ENCODE measurements around the gene TRPM8. TPM values are rescaled to one million over a fixed set of nuclear protein-coding genes. Genes with fewer than 3 reads are reported as not detected.

Gene TRPM8
- polyA plus RNA-seq, 1 donor (not counting 4 experiments of a cell fraction or from before 2014, with no cell fraction given): 0.04 TPM

- dilution Hi-C loops (cut with MboI; ENCODE audit: extremely low pct_ligation_motif_present, low sequenced_read_pairs): no loop called here
- Histone ChIP-seq H3K4me2 (ENCODE audit: control insufficient read depth, extremely low read depth, insufficient read depth, low read depth, low read length) (no peak overlapping the region), H2AFZ (ENCODE audit: control insufficient read depth, low read length) (no peak overlapping the region), H3K9ac (ENCODE audit: control insufficient read depth, extremely low read depth, insufficient read depth, low read length) (no peak overlapping the region), H4K20me1 (ENCODE audit: control insufficient read depth, extremely low read depth, insufficient read depth, low read length) (no peaks in the 10 kb centered on the region), H3K36me3 (ENCODE audit: control insufficient read depth in 2 of 2, extremely low read depth in 1 of 2, insufficient read depth in 2 of 2, low read length in 2 of 2) (no peaks in the 10 kb centered on the region), H3K9me3 (ENCODE audit: control insufficient read depth, low read depth, low read length) (no peaks in the 10 kb centered on the region), H3K4me1 (ENCODE audit: control insufficient read depth, extremely low read depth, insufficient read depth, low read length) (no peaks in the 10 kb centered on the region), H3K27me3 (ENCODE audit: control insufficient read depth, extremely low read depth, insufficient read depth, low read length) (no peaks in the 10 kb centered on the region), H3K27ac (ENCODE audit: control insufficient read depth, insufficient read depth, low read length) (no peak overlapping the region), H3K9me1 (ENCODE audit: control insufficient read depth, extremely low read depth, insufficient read depth, low read length) (no peaks in the 10 kb centered on the region), H3K79me2 (ENCODE audit: control insufficient read depth, insufficient read depth, low read length) (no peaks in the 10 kb centered on the region), H3K4me3 (ENCODE audit: control insufficient read depth in 2 of 3, extremely low read depth in 1 of 3, insufficient read depth in 2 of 3, low read depth in 1 of 3, low read length in 3 of 3) (no peak overlapping the region)
- no peak for DNase-seq (ENCODE audit: low read depth, low spot score)
- TF ChIP-seq EZH2 (IDR thresholded peaks at IDR 0.05; ENCODE audit: low read length) (no peak), CTCF (optimal IDR thresholded peaks at IDR 0.05 in 1 of 3, IDR thresholded peaks at IDR 0.05 in 1 of 3, conservative IDR thresholded peaks at IDR 0.05 in 1 of 3; ENCODE audit: extremely low read depth in 1 of 3, insufficient read depth in 2 of 3, low read length in 3 of 3) (no peak)
- no peak for FAIRE-seq
These were observed 72.2 kb downstream of the TRPM8 start for GRCh38 chr2:233989221-233989858.

GRCh38 chr2:233990261-233990798 is 73.2 kb downstream of the TRPM8 start:
- dilution Hi-C loops (cut with MboI; ENCODE audit: extremely low pct_ligation_motif_present, low sequenced_read_pairs): no loop called here

More at GRCh38 chr2:233990261-233990798, 73.2 kb downstream of the TRPM8 start:
- H3K9me3 ChIP-seq (ENCODE audit: control insufficient read depth, low read depth, low read length): no peaks in the 10 kb centered on the region
- no peak overlapping the region for H2AFZ ChIP-seq (ENCODE audit: control insufficient read depth, low read length)
- DNase-seq (ENCODE audit: low read depth, low spot score) (no peak), FAIRE-seq (no peak)
- no peaks in the 10 kb centered on the region for H3K4me1 ChIP-seq (ENCODE audit: control insufficient read depth, extremely low read depth, insufficient read depth, low read length)
- H3K4me2 ChIP-seq (ENCODE audit: control insufficient read depth, extremely low read depth, insufficient read depth, low read depth, low read length): no peak overlapping the region
- H3K79me2 ChIP-seq (ENCODE audit: control insufficient read depth, insufficient read depth, low read length): no peaks in the 10 kb centered on the region
- H3K27ac ChIP-seq (ENCODE audit: control insufficient read depth, insufficient read depth, low read length): no peak overlapping the region
- TF ChIP-seq CTCF (optimal IDR thresholded peaks at IDR 0.05 in 1 of 3, IDR thresholded peaks at IDR 0.05 in 1 of 3, conservative IDR thresholded peaks at IDR 0.05 in 1 of 3; ENCODE audit: extremely low read depth in 1 of 3, insufficient read depth in 2 of 3, low read length in 3 of 3) (no peak), EZH2 (IDR thresholded peaks at IDR 0.05; ENCODE audit: low read length) (no peak)
- H3K4me3 ChIP-seq (ENCODE audit: control insufficient read depth in 2 of 3, extremely low read depth in 1 of 3, insufficient read depth in 2 of 3, low read depth in 1 of 3, low read length in 3 of 3): no peak overlapping the region
- H3K27me3 ChIP-seq (ENCODE audit: control insufficient read depth, extremely low read depth, insufficient read depth, low read length): no peaks in the 10 kb centered on the region
- H3K36me3 ChIP-seq (ENCODE audit: control insufficient read depth in 2 of 2, extremely low read depth in 1 of 2, insufficient read depth in 2 of 2, low read length in 2 of 2): no peaks in the 10 kb centered on the region
- H3K9ac ChIP-seq (ENCODE audit: control insufficient read depth, extremely low read depth, insufficient read depth, low read length): no peak overlapping the region
- no peaks in the 10 kb centered on the region for H3K9me1 ChIP-seq (ENCODE audit: control insufficient read depth, extremely low read depth, insufficient read depth, low read length)
- no peaks in the 10 kb centered on the region for H4K20me1 ChIP-seq (ENCODE audit: control insufficient read depth, extremely low read depth, insufficient read depth, low read length)

All from keratinocyte (primary cell).